GM19025 (cell line): Measurements from ENCODE around the gene DKK1.
"Not testable (repeated sequence)": the region's sequence is repeated elsewhere in the genome, so short reads cannot be mapped to it uniquely, and the experiment has no call there.

Experiments
- ATAC-seq: cut with Tn5 transposase; IDR thresholded peaks from one replicate; pipeline ENCODE4 v1.9.1; 2021; ENCODE audit warnings: mild to moderate bottlenecking, low read depth, moderate library complexity; ENCODE audit not compliant: unreplicated experiment

DKK1 gene

DNA sequence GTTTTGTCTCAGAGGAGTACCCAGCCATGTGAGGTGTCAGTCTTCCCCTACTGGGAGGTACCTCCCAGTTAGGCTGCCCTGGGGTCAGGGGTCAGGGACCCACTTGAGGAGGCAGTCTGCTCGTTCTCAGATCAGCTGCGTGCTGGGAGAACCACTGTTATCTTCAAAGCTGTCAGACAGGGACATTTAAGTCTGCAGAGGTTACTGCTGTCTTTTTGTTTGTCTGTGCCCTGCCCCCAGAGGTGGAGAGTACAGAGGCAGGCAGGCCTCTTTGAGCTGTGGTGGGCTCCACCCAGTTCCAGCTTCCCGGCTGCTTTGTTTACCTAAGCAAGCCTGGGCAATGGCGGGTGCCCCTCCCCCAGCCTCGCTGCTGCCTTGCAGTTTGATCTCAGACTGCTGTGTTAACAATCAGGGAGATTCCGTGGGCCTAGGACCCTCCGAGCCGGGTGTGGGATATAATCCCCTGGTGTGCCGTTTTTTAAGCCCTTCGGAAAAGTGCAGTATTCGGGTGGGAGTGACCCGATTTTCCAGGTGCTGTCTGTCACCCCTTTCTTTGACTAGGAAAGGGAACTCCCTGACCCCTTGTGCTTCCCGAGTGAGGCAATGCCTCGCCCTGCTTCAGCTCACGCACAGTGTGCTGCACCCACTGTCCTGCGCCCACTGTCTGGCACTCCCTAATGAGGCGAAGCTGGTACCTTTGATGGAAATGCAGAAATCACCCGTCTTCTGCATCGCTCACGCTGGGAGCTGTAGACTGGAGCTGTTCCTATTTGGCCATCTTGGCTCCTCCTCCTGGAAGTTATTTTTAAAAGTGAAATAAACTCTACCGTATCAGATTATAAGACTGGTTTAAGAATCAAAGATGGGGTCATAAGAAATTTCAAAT, 51.7 kb downstream of the DKK1 start:
- not testable (repeated sequence) for ATAC-seq
